NCI-H2029 (cell line): ENCODE measurements around the gene SRM.

Experiments used
- DNase-seq: peaks from one replicate; lab custom pipeline; 2025; lab: John Stamatoyannopoulos, UW

Gene SRM

DNA sequence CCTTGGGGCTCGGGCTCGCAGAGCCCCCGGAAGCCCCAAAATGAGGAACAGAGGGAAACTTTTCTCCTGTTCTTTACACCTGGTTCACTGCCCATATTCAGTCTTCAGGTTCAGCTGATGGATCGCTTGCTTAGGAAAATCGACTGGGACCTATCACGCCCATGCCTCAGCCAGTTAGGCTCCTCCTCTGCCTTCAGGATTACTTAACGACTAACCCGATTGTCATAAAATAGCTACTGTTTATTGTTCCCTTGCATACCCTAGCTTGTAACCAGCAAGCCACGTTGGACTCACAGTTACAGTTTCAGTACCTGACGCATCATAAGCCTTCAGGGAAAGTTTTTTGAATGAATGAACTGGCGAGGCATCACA, 46.7 kb downstream of the SRM start:
- no peak for DNase-seq

DNA sequence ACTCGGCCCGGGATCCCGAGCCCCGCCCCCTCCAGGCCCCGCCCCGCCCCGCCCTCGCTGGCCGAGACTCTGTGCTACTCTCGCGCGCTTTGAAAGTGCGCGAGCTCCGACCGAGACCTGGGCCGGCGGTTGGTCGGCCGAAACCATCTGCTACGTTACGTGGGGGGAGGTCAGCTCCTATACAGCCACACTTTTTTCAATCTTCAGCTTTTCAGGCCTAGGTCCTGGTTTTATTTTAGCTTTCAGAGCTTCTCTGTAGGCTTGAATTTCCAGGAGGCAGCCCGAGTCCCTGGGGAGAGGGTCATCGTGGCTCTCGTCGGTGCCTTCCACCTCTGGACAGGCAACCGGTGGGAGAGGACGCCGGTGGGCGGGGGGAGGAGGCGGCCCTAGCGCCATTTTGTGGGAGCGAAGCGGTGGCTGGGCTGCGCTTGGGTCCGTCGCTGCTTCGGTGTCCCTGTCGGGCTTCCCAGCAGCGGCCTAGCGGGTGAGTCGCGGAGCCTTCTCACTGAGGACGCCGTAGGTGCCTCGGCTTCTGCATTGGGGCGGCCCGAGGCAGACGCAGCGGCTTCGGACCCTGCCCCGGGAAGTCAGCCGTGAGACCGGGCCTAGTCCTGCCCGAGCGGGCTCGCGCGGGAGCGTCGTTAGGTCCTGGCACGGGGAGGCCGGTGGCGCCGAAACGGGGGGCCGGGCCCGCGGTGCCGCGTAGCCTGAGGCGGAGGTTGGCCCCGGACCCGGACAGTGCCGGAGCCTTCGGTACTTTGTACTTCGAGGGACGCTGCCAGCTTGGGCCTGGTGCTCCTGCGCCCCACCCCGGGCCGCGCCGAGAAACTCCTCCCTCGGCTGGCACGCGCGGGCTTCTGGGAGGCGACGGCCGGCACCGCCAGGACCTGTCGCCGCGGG, 47.3 kb downstream of the SRM start, which contains the start of gene TARDBP:
Gene TARDBP (plus strand): TSS at position 395 of the 900 bp plus-strand sequence. CDS start 1,074 bp downstream, outside the sequence.
- DNase-seq = peak; percentile 78
